ENCODE measurements around the gene ATOH1.

The ATOH1 gene

DNA sequence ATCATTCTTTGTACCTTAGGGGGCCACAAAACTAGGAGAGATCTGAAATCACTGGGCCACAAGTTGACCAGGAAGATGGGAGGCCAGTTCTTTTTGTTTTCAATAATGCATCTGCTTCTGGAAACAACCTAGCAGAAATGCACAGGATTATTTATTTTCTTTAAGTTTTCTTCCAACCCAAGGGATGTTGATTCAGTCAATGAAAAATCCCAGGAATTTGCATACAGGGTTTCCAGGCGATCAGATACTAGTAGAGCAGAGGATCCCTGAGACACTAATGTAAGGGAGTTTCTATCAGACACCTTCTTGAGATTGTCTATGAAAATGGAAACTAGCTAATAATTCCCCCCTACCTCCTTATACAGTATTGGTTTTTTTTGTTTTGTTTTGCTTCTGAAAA, 7.4 kb downstream of the ATOH1 start:
- no peak for DNase-seq

- no peak for DNase-seq
Observed at GRCh38 chr4:93839704-93840103, 11.2 kb downstream of the ATOH1 start.

DNA sequence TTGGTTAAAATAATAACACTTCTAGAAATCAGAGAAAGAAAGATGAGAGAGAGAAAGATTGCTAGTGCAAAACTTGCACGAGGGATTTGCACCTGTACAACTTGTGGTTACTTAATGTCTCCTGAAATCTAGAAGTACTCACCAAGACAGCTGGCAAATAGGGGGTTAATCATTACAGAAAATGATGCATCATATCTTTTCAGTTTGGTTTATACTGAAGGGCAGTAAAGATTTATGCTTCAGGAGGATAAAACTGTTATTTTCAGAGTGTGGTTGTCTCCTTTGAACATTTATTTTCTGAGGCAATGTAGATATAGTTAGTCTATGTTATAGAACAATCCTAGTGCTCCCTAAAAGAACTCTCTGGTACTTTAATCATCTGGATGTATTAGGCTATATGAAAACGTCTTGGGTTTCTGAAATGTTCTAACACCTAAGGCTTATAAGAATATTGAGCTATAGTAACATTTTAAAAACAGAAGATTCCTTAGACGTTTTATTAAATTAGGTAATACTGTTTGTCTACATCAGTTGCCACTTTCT, 13.3 kb downstream of the ATOH1 start:
- no peak for DNase-seq

DNA sequence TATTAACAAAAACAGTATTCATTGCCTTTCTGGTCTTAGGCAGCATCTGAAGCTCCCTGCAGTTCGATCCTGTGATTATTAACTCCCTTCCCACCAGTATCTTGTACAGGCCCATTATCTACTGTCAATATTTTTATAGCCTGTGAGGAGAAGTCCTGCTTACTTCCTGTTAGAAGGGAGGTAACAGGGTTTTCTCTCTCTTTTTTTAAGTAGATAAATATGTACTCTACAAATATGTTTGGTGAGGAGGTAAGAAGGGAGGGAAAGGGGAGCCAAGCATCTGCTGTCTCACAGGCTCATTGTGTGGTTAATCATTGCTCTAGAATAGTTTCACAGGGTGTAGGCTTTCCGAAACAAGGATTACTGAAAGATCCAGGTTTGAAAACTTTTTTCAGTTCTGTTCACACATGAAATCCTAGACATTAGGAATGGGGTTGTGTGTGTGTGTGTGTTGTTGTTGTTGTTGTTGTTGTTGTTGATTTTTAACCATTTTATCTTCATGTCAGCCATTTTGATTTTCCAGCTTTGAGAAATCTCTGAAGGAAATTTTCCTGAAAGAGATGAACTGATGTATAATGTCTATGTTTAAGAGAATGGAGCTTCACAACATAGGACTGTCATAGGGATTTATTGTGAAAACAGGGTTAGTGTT, 14.2 kb downstream of the ATOH1 start:
- DNase-seq, result no peak

DNA sequence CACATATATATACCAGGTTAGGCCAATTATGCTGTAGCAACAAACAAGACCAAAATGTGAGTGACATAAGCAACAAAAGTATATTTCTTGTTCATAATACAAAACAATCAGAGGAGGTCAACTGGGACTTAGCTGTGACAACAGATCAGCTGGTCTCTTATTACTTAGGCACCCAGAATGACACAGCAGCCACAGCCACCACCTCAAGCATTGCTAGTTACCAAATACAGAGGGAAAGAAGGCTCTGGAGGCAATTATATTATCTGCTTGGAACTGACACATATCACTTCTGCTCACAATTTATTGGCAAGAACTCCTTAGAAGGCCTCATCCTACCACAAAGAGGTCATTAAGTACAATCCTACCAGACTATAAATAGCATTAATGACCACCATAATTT, 15.2 kb downstream of the ATOH1 start:
- DNase-seq, result no peak

DNA sequence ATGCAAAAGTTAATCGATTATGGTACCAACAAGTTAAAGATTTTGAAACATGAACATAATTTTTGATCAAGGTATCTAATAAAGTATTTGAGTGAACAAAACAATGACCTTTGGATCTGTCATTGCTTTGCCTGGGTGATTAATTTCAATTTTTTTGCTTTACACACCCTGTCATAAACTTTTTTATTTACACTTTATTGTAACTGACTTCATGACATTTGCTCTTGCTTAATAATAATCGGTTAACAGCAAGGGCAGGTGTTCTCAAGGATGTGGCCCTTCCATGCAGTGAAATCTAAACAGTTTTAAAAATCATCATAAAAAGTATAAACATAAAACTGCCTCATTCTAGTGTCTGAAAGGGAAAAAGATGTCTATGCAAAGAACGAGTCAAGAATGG, 24.1 kb downstream of the ATOH1 start:
- no peak for DNase-seq

GRCh38 chr4:93855926-93856325, 27.4 kb downstream of the ATOH1 start:
- no peak for DNase-seq

- DNase-seq, result no peak
Observed at GRCh38 chr4:93865650-93866049, 37.1 kb downstream of the ATOH1 start.

DNA sequence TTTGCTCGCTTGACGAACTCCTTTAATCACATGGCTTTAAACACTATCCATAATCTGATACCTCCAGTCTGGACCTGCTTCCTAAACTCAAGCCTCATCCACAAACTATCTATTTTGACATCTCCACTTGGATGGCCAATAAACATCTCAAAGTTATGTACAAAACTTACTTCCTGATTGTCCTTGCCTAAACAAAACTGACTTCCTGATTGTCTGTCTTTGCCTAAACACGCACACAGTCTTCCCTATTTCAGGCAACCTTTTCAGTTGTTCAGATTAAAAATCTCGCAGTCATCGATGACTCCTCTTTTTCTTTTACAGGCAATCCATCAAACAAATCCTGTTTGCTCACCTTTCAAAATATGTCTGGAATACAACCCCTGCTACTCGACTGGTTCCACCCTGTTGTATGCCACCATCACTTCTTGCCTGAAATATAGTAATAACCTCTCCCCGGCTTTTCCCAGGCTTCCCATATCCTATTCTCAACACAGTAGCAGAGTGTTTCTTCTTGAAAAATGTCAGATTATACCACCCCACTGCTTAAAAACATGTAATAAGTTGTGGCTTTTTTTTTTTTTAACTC, 39.0 kb downstream of the ATOH1 start:
- DNase-seq, result no peak

GRCh38 chr4:93870876-93871458, 42.4 kb downstream of the ATOH1 start:
- DNase-seq, result no peak

GRCh38 chr4:93876754-93877153, 48.2 kb downstream of the ATOH1 start:
- no peak for DNase-seq

DNA sequence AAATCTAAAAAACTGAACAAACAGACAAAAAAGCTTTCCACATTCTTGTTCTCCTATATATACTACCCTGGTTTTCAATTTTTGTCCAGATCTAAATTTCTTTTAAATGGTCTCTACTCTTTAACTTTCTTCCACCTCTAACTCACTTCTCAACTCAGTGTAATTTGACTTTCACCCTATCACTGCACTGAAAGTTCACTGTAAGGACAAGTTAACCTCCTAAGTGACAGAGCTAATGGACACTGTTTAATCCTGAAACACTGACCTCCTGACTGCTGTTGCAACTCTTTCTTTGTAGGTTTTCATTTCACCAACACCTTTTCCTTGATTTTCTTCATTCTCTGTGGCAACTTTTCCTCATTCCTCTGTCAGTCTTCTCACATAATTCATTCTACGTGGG, 50.0 kb downstream of the ATOH1 start:
- no peak for DNase-seq

GRCh38 chr4:93879919-93880318, 51.4 kb downstream of the ATOH1 start:
- no peak for DNase-seq

All from stimulated activated CD4-positive, alpha-beta T cell treated with anti-CD3 and anti-CD28 coated beads, Interleukin-2, amount 100 ng/mL, for 24 hours (primary cell).